Ectodermal cell (in vitro differentiated cells): ENCODE measurements around the gene TMEM221. TPM values are rescaled to one million over a fixed set of nuclear protein-coding genes. Genes with fewer than 3 reads are reported as not detected.

ENCODE experiments used
- H3K27ac ChIP-seq: 2 replicates; pipeline ENCODE4 v1.7.0; 2013; ENCODE audit warnings: mild to moderate bottlenecking, low read depth, low read length; ENCODE audit not compliant: insufficient read depth, poor library complexity, severe bottlenecking
- H3K27me3 ChIP-seq: 2 replicates; pipeline ENCODE4 v1.7.0; 2013; ENCODE audit warnings: mild to moderate bottlenecking, low read length; ENCODE audit not compliant: insufficient read depth, control insufficient read depth, poor library complexity, severe bottlenecking
- H3K36me3 ChIP-seq: one replicate; pipeline ENCODE4 v1.7.0; 2013; ENCODE audit warnings: low read length; ENCODE audit not compliant: control insufficient read depth, insufficient read depth
- H3K4me1 ChIP-seq: one replicate; pipeline ENCODE4 v1.7.0; 2013; ENCODE audit warnings: low read length; ENCODE audit not compliant: control insufficient read depth, insufficient read depth
- H3K4me3 ChIP-seq: 2 replicates; pipeline ENCODE4 v1.7.0; 2013; ENCODE audit warnings: low read depth, low read length, control low read depth; ENCODE audit not compliant: insufficient read depth
- H3K9me3 ChIP-seq: 2 replicates; pipeline ENCODE4 v1.7.0; 2013; ENCODE audit warnings: mild to moderate bottlenecking, low read length, moderate library complexity; ENCODE audit not compliant: control insufficient read depth
- WGBS, 2 experiments: methylation state at CpG; one replicate each; pipeline ENCODE4 v1.1.7; 2013; ENCODE audit warnings: missing lambda C conversion rate in 2 of 2; 5-methylcytosine and 5-hydroxymethylcytosine counted together
- polyA plus RNA-seq, 4 experiments: library from polyadenylated mRNA; stranded (reverse); fragments of 50-300 nt; gene quantifications; one replicate each; pipeline ENCODE4 v1.2.3, GENCODE V29; 2013

Gene TMEM221
- polyA plus RNA-seq (2013, experiment 1 of 4), result 1.8 TPM
- 2.2 TPM for polyA plus RNA-seq (2013, experiment 2 of 4)
- polyA plus RNA-seq (2013, experiment 3 of 4), result 2.5 TPM
- polyA plus RNA-seq (2013, experiment 4 of 4), result 2.8 TPM

GRCh38 chr19:17448131-17448967 is at the start of gene TMEM221:
Gene TMEM221, minus strand, starts transcription at chr19:17448668. Its CDS starts 206 bp downstream, at chr19:17448462.
- WGBS, 2 experiments, result 3% methylated on average over 81 of the region's 81 CpGs
- H3K27ac ChIP-seq, result no peak within 1 kb of the TSS
- H3K4me3 ChIP-seq, result peak within 1 kb of the TSS; percentile 28

GRCh38 chr19:17497149-17497798 is 48.8 kb upstream of the TMEM221 start:
- Histone ChIP-seq H3K27ac (no peak overlapping the region), H3K4me1 (peaks cover 4% of the 10 kb centered on the region), H3K27me3 (no peaks in the 10 kb centered on the region), H3K36me3 (no peaks in the 10 kb centered on the region), H3K9me3 (no peaks in the 10 kb centered on the region), H3K4me3 (no peak overlapping the region)
- WGBS, 2 experiments, result 95 to 96% methylated on average over 41 of the region's 41 CpGs

More at GRCh38 chr19:17448131-17448967, at the start of gene TMEM221:
- H3K9me3 ChIP-seq, result no peaks in the 10 kb centered on the region
- no peaks in the 10 kb centered on the region for H3K4me1 ChIP-seq
- H3K36me3 ChIP-seq, result no peaks in the 10 kb centered on the region
- peaks cover 21% of the 10 kb centered on the region for H3K27me3 ChIP-seq

- no peaks in the 10 kb centered on the region for H3K36me3 ChIP-seq
- 63% methylated on average over 14 of the region's 14 CpGs for WGBS, 2 experiments
Observed at GRCh38 chr19:17496337-17496997, 48.0 kb upstream of the TMEM221 start.

GRCh38 chr19:17495639-17496296 is 47.3 kb upstream of the TMEM221 start:
- Histone ChIP-seq H3K36me3 (no peaks in the 10 kb centered on the region), H3K27me3 (no peaks in the 10 kb centered on the region), H3K9me3 (no peaks in the 10 kb centered on the region), H3K4me1 (peaks cover 4% of the 10 kb centered on the region), H3K27ac (no peak overlapping the region), H3K4me3 (no peak overlapping the region)
- 77 to 79% methylated on average over 9 of the region's 9 CpGs for WGBS, 2 experiments

More at GRCh38 chr19:17496337-17496997, 48.0 kb upstream of the TMEM221 start:
- Histone ChIP-seq H3K9me3 (no peaks in the 10 kb centered on the region), H3K4me1 (peaks cover 4% of the 10 kb centered on the region), H3K4me3 (no peak overlapping the region), H3K27ac (no peak overlapping the region), H3K27me3 (no peaks in the 10 kb centered on the region)

GRCh38 chr19:17491287-17491686 is 42.8 kb upstream of the TMEM221 start:
- Histone ChIP-seq H3K27ac (no peak overlapping the region), H3K27me3 (no peaks in the 10 kb centered on the region), H3K9me3 (no peaks in the 10 kb centered on the region), H3K36me3 (no peaks in the 10 kb centered on the region), H3K4me3 (no peak overlapping the region), H3K4me1 (peaks cover 6% of the 10 kb centered on the region)
- 93 to 97% methylated on average over 5 of the region's 5 CpGs for WGBS, 2 experiments

- Histone ChIP-seq H3K9me3 (no peaks in the 10 kb centered on the region), H3K27me3 (no peaks in the 10 kb centered on the region), H3K4me1 (peaks cover 6% of the 10 kb centered on the region), H3K4me3 (no peak overlapping the region), H3K36me3 (no peaks in the 10 kb centered on the region), H3K27ac (no peak overlapping the region)
- WGBS, 2 experiments, result 85 to 97% methylated on average over 4 of the region's 4 CpGs
Observed at GRCh38 chr19:17490411-17490810, 41.9 kb upstream of the TMEM221 start.

GRCh38 chr19:17489392-17490030 is 41.0 kb upstream of the TMEM221 start:
- no peaks in the 10 kb centered on the region for H3K9me3 ChIP-seq
- H3K4me3 ChIP-seq, result no peak overlapping the region
- no peak overlapping the region for H3K27ac ChIP-seq
- no peaks in the 10 kb centered on the region for H3K36me3 ChIP-seq
- H3K27me3 ChIP-seq, result no peaks in the 10 kb centered on the region
- WGBS, 2 experiments, result 89% methylated on average over 9 of the region's 9 CpGs
- peaks cover 6% of the 10 kb centered on the region for H3K4me1 ChIP-seq

- H3K27ac ChIP-seq, result no peak overlapping the region
- 9% methylated on average over 28 to 31 of the region's 31 CpGs for WGBS, 2 experiments
- H3K4me3 ChIP-seq, result peak overlapping the region; percentile 16
- no peaks in the 10 kb centered on the region for H3K27me3 ChIP-seq
- peaks cover 6% of the 10 kb centered on the region for H3K4me1 ChIP-seq
- H3K36me3 ChIP-seq, result no peaks in the 10 kb centered on the region
- no peaks in the 10 kb centered on the region for H3K9me3 ChIP-seq
Observed at GRCh38 chr19:17488593-17489391, 40.3 kb upstream of the TMEM221 start.
